GM19452 (cell line): ENCODE data around the gene NSUN6.

Experiments
- ATAC-seq: cut with Tn5 transposase; IDR thresholded peaks from one replicate; pipeline ENCODE4 v1.9.1; 2021; ENCODE audit not compliant: unreplicated experiment

Gene NSUN6

GRCh38 chr10:18505456-18506118 is 145.8 kb downstream of the NSUN6 start:
- no peak for ATAC-seq

DNA sequence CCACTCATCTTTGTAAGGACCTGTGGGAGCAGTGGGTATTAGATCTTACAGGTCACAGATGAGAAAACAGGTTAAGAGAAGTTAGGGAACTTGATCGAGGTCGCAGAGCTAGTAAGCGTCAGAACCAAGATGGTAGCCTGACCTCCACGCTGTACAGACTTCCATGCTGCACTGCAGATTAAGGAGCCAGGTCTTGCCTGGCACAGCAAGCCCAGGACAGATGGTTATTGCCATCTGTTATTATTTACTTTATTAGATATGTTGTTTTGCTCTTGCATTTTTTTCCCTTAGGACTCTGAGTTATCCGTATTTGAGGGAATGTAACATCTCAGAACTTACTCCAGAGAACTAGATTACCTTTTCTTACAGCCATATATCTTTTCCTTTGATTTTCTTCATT is 147.2 kb downstream of the NSUN6 start:
- no peak for ATAC-seq

DNA sequence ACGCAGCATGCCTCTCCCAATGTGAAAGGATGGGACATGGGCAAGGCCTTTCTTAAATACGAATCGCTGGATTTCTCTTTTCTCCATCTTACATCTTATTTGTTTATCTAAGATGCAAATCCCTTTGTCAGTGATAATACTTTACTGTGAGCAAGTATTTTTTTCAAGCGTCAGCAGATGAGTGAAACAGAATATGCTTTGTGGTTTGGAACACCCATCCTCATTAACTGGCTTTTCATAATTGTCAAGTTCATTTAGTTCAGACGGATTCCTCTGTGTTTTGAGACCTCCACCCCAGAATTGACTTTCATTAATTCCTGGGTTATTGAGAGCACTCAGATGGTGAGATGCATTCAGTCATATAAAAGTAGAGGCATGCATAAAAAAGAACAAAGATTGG is 149.8 kb downstream of the NSUN6 start:
- peak; percentile 24 for ATAC-seq

DNA sequence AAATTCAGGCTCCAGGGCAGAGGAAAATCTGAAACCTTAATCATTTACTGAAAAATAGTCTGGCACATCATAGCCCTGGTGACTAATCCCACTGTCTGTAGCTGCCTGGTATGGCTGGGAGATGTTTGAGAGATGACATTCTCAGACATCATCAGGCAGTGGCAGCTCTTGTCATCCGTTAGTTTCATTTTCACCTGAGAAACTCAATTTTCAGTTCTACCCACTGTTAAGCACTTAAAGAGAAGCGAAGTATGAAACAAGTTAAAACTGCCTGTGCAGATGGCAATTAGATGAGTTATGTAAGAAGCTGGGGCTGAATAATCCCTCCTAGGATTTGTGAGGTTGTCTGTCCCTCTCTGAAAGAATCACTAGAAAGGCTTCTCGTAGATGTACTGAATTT is 150.2 kb downstream of the NSUN6 start:
- peak; percentile 96 for ATAC-seq

DNA sequence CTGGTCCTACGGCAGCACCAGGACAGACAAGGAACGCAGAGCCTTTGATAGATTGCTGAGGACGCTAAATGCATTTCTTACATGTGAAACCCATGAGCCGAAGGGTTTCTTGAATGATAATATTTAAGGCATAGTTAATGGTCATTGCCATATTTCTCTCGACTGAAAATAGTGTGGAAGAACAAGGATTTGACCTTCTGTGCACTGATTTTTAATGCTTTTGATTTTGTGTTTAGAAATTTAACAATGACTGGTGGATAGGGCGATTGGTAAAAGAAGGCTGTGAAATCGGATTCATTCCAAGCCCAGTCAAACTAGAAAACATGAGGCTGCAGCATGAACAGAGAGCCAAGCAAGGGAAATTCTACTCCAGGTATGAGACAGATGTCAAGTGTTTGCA is 150.8 kb downstream of the NSUN6 start:
- ATAC-seq = no peak

DNA sequence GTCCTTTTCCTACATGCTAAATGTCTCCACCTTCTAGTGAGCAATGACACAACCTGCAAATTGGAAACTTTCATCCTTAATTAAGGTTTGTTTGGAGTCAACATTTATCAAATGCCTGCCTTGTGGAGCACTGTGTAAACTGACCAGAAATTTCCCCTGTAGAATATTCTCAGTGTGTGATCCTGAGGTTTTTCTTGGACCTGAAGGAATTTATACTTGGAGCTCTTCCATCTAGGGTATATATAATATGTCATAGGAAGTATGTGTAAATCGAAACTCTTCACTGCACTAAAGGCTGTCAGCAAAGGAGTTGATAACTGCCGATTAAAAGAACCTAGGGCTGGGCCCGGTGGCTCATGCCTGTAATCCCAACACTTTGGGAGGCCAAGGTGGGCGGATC is 152.4 kb downstream of the NSUN6 start:
- ATAC-seq = no peak

- no peak for ATAC-seq
Measured at GRCh38 chr10:18497806-18498369, 153.5 kb downstream of the NSUN6 start.
